Erythroblast (primary cell): ENCODE results near the gene NKD1.

Experiments used
- GATA1 ChIP-seq: IDR thresholded peaks from 2 replicates; pipeline ENCODE4 v1.6.1; 2011; ENCODE audit warnings: low read depth, mild to moderate bottlenecking, control low read depth, low read length, moderate library complexity
- POLR2A ChIP-seq: IDR thresholded peaks from 2 replicates; pipeline ENCODE4 v1.6.1; 2011; ENCODE audit warnings: mild to moderate bottlenecking, low read length

GRCh38 chr16:50611332-50611934 lies 63.2 kb downstream of the NKD1 start:
- TF ChIP-seq POLR2A: no peak
- TF ChIP-seq GATA1: no peak
